Cortex of kidney (tissue), 1 donor: ENCODE measurements around the gene ADTRP.

Experiments used
- DNase-seq: peaks from one replicate; lab custom pipeline; 2025; lab: John Stamatoyannopoulos, UW

ADTRP gene

GRCh38 chr6:11722805-11723631 lies 55.6 kb downstream of the ADTRP start:
- DNase-seq, result no peak

- no peak for DNase-seq
These were observed 56.4 kb downstream of the ADTRP start for GRCh38 chr6:11722220-11722619.

- DNase-seq, result no peak
These were observed 60.1 kb downstream of the ADTRP start for GRCh38 chr6:11718463-11718862.

- no peak for DNase-seq
These were observed 60.6 kb downstream of the ADTRP start for GRCh38 chr6:11718031-11718430.

GRCh38 chr6:11714798-11715285 lies 63.8 kb downstream of the ADTRP start:
- no peak for DNase-seq

- DNase-seq, result no peak
These were observed 64.3 kb downstream of the ADTRP start for GRCh38 chr6:11714116-11714797.

- DNase-seq, result no peak
These were observed 65.8 kb downstream of the ADTRP start for GRCh38 chr6:11712760-11713159.

GRCh38 chr6:11711984-11712711 lies 66.5 kb downstream of the ADTRP start:
- no peak for DNase-seq

GRCh38 chr6:11711003-11711983 lies 67.3 kb downstream of the ADTRP start:
- DNase-seq, result no peak

GRCh38 chr6:11710311-11710761 lies 68.3 kb downstream of the ADTRP start:
- no peak for DNase-seq

GRCh38 chr6:11706171-11706570 lies 72.4 kb downstream of the ADTRP start:
- no peak for DNase-seq

- no peak for DNase-seq
These were observed 73.1 kb downstream of the ADTRP start for GRCh38 chr6:11705483-11705882.

- DNase-seq, result no peak
These were observed 73.5 kb downstream of the ADTRP start for GRCh38 chr6:11705069-11705468.

- no peak for DNase-seq
These were observed 74.9 kb downstream of the ADTRP start for GRCh38 chr6:11703725-11704124.

GRCh38 chr6:11702500-11703130 lies 76.0 kb downstream of the ADTRP start:
- DNase-seq, result no peak

- no peak for DNase-seq
These were observed 76.5 kb downstream of the ADTRP start for GRCh38 chr6:11702089-11702488.

GRCh38 chr6:11701573-11701972 lies 77.0 kb downstream of the ADTRP start:
- no peak for DNase-seq

- DNase-seq, result no peak
These were observed 78.4 kb downstream of the ADTRP start for GRCh38 chr6:11700118-11700718.

GRCh38 chr6:11699576-11699975 lies 79.0 kb downstream of the ADTRP start:
- no peak for DNase-seq
